BE2C (cell line): ENCODE data around the gene SIT1.

Source experiments
- DNase-seq: peaks from one replicate; pipeline ENCODE4 v3.0.0-alpha.2; 2020
- H3K27me3 ChIP-seq: fragments of 250-450 bp; sonication (Bioruptor Pico); 2 replicates; pipeline ENCODE4 v1.5.1; 2020; ENCODE audit warnings: mild to moderate bottlenecking
- H3K36me3 ChIP-seq: fragments of 250-450 bp; sonication (Bioruptor Pico); 2 replicates; pipeline ENCODE4 v1.5.1; 2020; ENCODE audit warnings: mild to moderate bottlenecking
- H3K4me1 ChIP-seq: fragments of 250-450 bp; sonication (Bioruptor Pico); 2 replicates; pipeline ENCODE4 v1.5.1; 2020
- H3K4me3 ChIP-seq: 2 replicates; pipeline ENCODE4 v1.5.1; 2011; ENCODE audit warnings: low read depth, low read length
- H3K9me3 ChIP-seq: fragments of 250-450 bp; sonication (Bioruptor Pico); 2 replicates; pipeline ENCODE4 v1.5.1; 2020
- TF ChIP-seq, protein P1 (sequence below): IDR thresholded peaks from 2 replicates; pipeline ENCODE4 v1.5.1; 2012; ENCODE audit warnings: mild to moderate bottlenecking, low read depth, low read length

Gene SIT1

GRCh38 chr9:35656348-35656747 is 5.6 kb upstream of the SIT1 start:
- Histone ChIP-seq H3K27me3 (no peaks in the 10 kb centered on the region), H3K36me3 (peaks cover 4% of the 10 kb centered on the region), H3K9me3 (no peaks in the 10 kb centered on the region), H3K4me1 (0 out of 2 replicates have a peak, but pooled peaks cover 3% of the 10 kb centered on the region), H3K4me3 (no peak overlapping the region)
- TF ChIP-seq, protein P1, sequence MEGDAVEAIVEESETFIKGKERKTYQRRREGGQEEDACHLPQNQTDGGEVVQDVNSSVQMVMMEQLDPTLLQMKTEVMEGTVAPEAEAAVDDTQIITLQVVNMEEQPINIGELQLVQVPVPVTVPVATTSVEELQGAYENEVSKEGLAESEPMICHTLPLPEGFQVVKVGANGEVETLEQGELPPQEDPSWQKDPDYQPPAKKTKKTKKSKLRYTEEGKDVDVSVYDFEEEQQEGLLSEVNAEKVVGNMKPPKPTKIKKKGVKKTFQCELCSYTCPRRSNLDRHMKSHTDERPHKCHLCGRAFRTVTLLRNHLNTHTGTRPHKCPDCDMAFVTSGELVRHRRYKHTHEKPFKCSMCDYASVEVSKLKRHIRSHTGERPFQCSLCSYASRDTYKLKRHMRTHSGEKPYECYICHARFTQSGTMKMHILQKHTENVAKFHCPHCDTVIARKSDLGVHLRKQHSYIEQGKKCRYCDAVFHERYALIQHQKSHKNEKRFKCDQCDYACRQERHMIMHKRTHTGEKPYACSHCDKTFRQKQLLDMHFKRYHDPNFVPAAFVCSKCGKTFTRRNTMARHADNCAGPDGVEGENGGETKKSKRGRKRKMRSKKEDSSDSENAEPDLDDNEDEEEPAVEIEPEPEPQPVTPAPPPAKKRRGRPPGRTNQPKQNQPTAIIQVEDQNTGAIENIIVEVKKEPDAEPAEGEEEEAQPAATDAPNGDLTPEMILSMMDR, result no peak
- no peak for DNase-seq

- Histone ChIP-seq H3K36me3 (no peaks in the 10 kb centered on the region), H3K4me3 (no peak overlapping the region), H3K27me3 (no peaks in the 10 kb centered on the region), H3K9me3 (no peaks in the 10 kb centered on the region), H3K4me1 (no peaks in the 10 kb centered on the region)
- TF ChIP-seq, protein P1, result no peak
- DNase-seq, result no peak
Observed at GRCh38 chr9:35653611-35654010, 2.9 kb upstream of the SIT1 start.

GRCh38 chr9:35652829-35653209 is 2.1 kb upstream of the SIT1 start:
- TF ChIP-seq, protein P1, result no peak
- no peaks in the 10 kb centered on the region for H3K4me1 ChIP-seq

DNA sequence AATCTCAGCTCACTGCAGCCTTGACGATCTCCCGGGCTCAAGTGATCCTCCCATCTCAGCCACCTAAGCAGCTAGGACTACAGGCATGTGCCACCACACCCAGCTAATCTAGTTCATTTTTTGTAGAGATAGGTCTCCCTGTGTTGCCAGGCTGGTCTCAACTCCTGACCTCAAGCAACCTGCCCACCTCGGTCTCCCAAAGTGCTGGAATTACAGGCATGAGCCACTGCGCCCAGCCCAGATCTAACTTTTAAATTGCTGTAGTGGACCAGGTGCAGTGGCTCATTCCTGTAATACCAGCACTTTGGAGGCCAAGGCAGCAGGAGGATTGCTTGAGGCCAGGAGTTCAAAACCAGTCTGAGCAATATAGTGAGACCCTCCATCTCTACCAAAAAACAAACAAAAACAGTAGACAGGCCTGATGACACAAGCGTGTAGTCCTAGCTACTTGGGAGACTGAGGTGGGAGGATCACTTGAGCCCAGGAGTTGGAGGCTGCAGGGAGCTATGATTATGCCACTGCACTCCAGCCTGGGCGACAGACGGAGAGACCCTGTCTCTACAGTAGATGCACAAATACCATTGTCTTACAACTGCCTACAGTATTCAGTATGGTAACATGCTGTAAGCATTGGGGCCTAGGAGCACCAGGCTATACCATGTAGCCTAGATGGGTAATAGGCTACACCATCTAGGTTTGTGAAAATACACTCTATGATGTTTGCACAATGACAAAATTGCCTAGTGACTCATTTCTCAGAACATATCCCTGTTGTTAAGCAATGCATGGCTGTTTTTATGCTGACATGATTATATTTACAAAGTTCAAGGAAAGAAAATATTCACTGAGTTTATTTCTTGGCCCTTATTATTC is 1.5 kb upstream of the SIT1 start:
- DNase-seq, result no peak
- no peaks in the 10 kb centered on the region for H3K36me3 ChIP-seq
- H3K9me3 ChIP-seq, result no peaks in the 10 kb centered on the region
- H3K27me3 ChIP-seq, result no peaks in the 10 kb centered on the region
- H3K4me1 ChIP-seq, result no peaks in the 10 kb centered on the region
- H3K4me3 ChIP-seq, result no peak overlapping the region
- TF ChIP-seq, protein P1, result no peak

More at GRCh38 chr9:35652829-35653209, 2.1 kb upstream of the SIT1 start:
- H3K9me3 ChIP-seq, result no peaks in the 10 kb centered on the region
- no peaks in the 10 kb centered on the region for H3K36me3 ChIP-seq
- no peak overlapping the region for H3K4me3 ChIP-seq
- no peak for DNase-seq
- H3K27me3 ChIP-seq, result no peaks in the 10 kb centered on the region

DNA sequence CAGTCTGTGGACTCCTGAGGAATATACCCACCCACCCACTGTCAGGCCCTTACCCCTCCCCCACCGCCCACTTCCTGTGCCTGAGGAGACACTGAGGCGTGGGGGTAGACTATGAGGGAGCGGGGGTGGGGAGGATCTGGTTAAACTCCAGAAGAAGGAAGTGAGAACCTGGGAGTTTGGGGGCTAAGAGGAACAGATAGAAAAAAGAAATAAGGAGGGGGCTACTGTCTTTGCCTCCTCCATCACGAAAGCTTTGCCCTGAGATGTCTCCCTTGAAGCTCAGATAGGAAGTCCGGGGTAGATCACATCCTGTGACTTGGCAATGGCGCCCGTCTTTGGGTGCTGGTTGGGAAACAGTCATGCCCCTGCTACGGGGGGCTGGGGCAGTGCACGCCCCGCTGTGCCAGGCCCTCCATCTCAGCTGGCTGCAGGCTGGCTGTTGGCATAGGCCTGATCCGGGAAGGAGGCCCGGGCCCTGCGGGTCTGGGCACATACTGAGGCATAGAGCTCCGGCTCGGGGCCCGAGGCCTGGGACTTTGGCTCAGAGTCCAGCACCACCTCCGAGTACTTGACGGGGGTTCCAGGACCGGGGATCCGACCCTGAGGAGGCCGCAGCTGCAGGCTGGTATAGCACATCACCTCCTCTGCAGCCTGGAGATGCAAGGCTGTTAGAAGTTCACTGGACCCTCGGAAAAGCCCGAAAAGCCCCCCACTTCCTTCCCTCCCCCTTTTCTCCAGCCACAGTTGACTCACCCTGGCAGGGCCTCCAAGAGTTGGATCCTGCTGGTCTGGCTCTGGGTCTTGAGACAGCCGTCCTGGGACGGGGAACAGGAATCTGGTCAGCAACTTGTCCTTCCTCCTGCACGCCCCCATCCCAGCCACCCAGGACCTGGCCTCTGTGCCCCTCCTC is 1.0 kb downstream of the SIT1 start:
- no peaks in the 10 kb centered on the region for H3K9me3 ChIP-seq
- DNase-seq, result no peak
- H3K36me3 ChIP-seq, result no peaks in the 10 kb centered on the region
- no peaks in the 10 kb centered on the region for H3K27me3 ChIP-seq
- TF ChIP-seq, protein P1, result no peak
- H3K4me1 ChIP-seq, result no peaks in the 10 kb centered on the region
- H3K4me3 ChIP-seq, result no peak overlapping the region
